Lower leg skin (tissue), 4 donors: ENCODE measurements around the gene DDC. TPM values are rescaled to one million over a fixed set of nuclear protein-coding genes. Genes with fewer than 3 reads are reported as not detected.
A peak's percentile ranks its signal among the peaks of the same experiment; 100 is the strongest.

Experiments used
- DNase-seq, 2 donors: peaks; one replicate each; pipeline ENCODE4 v3.0.0-alpha.2; 2019; ENCODE audit warnings: low spot score in 2 of 2
- H3K4me3 ChIP-seq: fragments of 200-600 bp; sonication (generic); 2 replicates; pipeline ENCODE4 v1.5.1; 2017; ENCODE audit warnings: mild to moderate bottlenecking, low read depth; ENCODE audit not compliant: poor library complexity, severe bottlenecking
- CTCF ChIP-seq, 3 donors: fragments of 450-650 bp; IDR thresholded peaks; one replicate each; pipeline ENCODE4 v1.5.1; 2016; ENCODE audit warnings: antibody characterized with exemption in 3 of 3, mild to moderate bottlenecking in 3 of 3, moderate library complexity in 2 of 3
- POLR2A ChIP-seq, 2 donors: fragments of 450-650 bp; IDR thresholded peaks; one replicate each; pipeline ENCODE4 v1.6.1; 2016 to 2017; ENCODE audit warnings: antibody characterized with exemption in 2 of 2, mild to moderate bottlenecking in 1 of 2, moderate library complexity in 1 of 2
- WGBS, 2 donors: methylation state at CpG; one replicate each; pipeline ENCODE4 v1.1.5; 2018; 5-methylcytosine and 5-hydroxymethylcytosine counted together
- intact Hi-C: fragments of 100-400 bp; cut with DNase I; formaldehyde crosslinking; loops from one replicate; pipeline ENCODE4 v1.15.0; 2023; ENCODE audit warnings: low total_unique reads
- total RNA-seq, 4 donors: library from RNA; depleted of rRNA; stranded (reverse); fragments of >200 nt; gene quantifications; one replicate each; pipeline ENCODE4 v1.1.0, GENCODE V29; 2016

The DDC gene
- total RNA-seq, 4 donors from 2014 or later: 1.2 TPM; not detected in 3

- intact Hi-C loops: no loop called here
- peak in 1 of 2 donors; percentile 26 for DNase-seq
- H3K4me3 ChIP-seq: no peak overlapping the region
- TF ChIP-seq POLR2A (IDR thresholded peaks at IDR 0.05): no peak
- TF ChIP-seq CTCF (IDR thresholded peaks at IDR 0.05): no peak
- 84 to 90% methylated on average over 6 of the region's 6 CpGs for WGBS, 2 donors
Measured at GRCh38 chr7:50607524-50608125, 42.4 kb upstream of the DDC start.

GRCh38 chr7:50605059-50605458 lies 39.9 kb upstream of the DDC start:
- 94 to 95% methylated on average over 12 to 13 of the region's 13 CpGs for WGBS, 2 donors
- intact Hi-C loops: no loop called here
- DNase-seq: no peak
- no peak for TF ChIP-seq CTCF (IDR thresholded peaks at IDR 0.05)
- TF ChIP-seq POLR2A (IDR thresholded peaks at IDR 0.05): no peak
- H3K4me3 ChIP-seq: no peak overlapping the region

- intact Hi-C loops: no loop called here
- WGBS, 2 donors: 84 to 85% methylated on average over 7 of the region's 7 CpGs
- no peak for DNase-seq
- H3K4me3 ChIP-seq: no peak overlapping the region
- no peak for TF ChIP-seq CTCF (IDR thresholded peaks at IDR 0.05)
- no peak for TF ChIP-seq POLR2A (IDR thresholded peaks at IDR 0.05)
Measured at GRCh38 chr7:50603287-50603686, 38.1 kb upstream of the DDC start.

- H3K4me3 ChIP-seq: no peak overlapping the region
- 93 to 94% methylated on average over 12 of the region's 12 CpGs for WGBS, 2 donors
- intact Hi-C loops: no loop called here
- TF ChIP-seq CTCF (IDR thresholded peaks at IDR 0.05): no peak
- TF ChIP-seq POLR2A (IDR thresholded peaks at IDR 0.05): no peak
- no peak for DNase-seq
Measured at GRCh38 chr7:50599385-50599784, 34.2 kb upstream of the DDC start.

- 88 to 89% methylated on average over 18 of the region's 18 CpGs for WGBS, 2 donors
- TF ChIP-seq POLR2A (IDR thresholded peaks at IDR 0.05): no peak
- TF ChIP-seq CTCF (IDR thresholded peaks at IDR 0.05): no peak
- intact Hi-C loops: no loop called here
- no peak for DNase-seq
- no peak overlapping the region for H3K4me3 ChIP-seq
Measured at GRCh38 chr7:50598460-50599343, 33.5 kb upstream of the DDC start.
